RPMI8226 (cell line): Measurements from ENCODE around the gene ZNF579.
A peak's percentile ranks its signal among the peaks of the same experiment; 100 is the strongest.

Experiments
- DNase-seq: peaks from one replicate; pipeline ENCODE4 v3.0.0-alpha.2; 2015

ZNF579 gene

GRCh38 chr19:55611983-55612645 is 31.5 kb upstream of the ZNF579 start:
- DNase-seq: peak; percentile 10

GRCh38 chr19:55611300-55611982 is 30.8 kb upstream of the ZNF579 start:
- DNase-seq: no peak

- no peak for DNase-seq
Observed at GRCh38 chr19:55609326-55609725, 28.7 kb upstream of the ZNF579 start.

- no peak for DNase-seq
Observed at GRCh38 chr19:55606817-55607216, 26.2 kb upstream of the ZNF579 start.

- no peak for DNase-seq
Observed at GRCh38 chr19:55606471-55606787, 25.8 kb upstream of the ZNF579 start.

- DNase-seq: peak; percentile 82
Observed at GRCh38 chr19:55605637-55606470, 25.2 kb upstream of the ZNF579 start, which contains the start of gene ZNF865. Gene ZNF865 (plus strand): TSS chr19:55605647. CDS start chr19:55613619, 7,972 bp downstream.

- peak; percentile 98 for DNase-seq
Observed at GRCh38 chr19:55605207-55605636, 24.6 kb upstream of the ZNF579 start.

GRCh38 chr19:55603581-55604292 is 23.1 kb upstream of the ZNF579 start:
- DNase-seq: no peak

- DNase-seq: no peak
Observed at GRCh38 chr19:55603115-55603514, 22.5 kb upstream of the ZNF579 start.

- no peak for DNase-seq
Observed at GRCh38 chr19:55602104-55603001, 21.7 kb upstream of the ZNF579 start.

- DNase-seq: no peak
Observed at GRCh38 chr19:55601084-55601483, 20.4 kb upstream of the ZNF579 start.

- DNase-seq: no peak
Observed at GRCh38 chr19:55600662-55601028, 20.0 kb upstream of the ZNF579 start.

GRCh38 chr19:55599842-55600661 is 19.4 kb upstream of the ZNF579 start, which contains the start of gene ZNF524:
Gene ZNF524 (plus strand): TSS chr19:55600288. CDS start chr19:55602113, 1,825 bp downstream.
- DNase-seq: peak; percentile 90

GRCh38 chr19:55599468-55599841 is 18.8 kb upstream of the ZNF579 start, which contains the start of gene FIZ1:
Gene FIZ1 (minus strand): TSS chr19:55599517. CDS start chr19:55597865, 1,652 bp downstream.
- DNase-seq: peak; percentile 95

- peak; percentile 91 for DNase-seq
Observed at GRCh38 chr19:55598719-55599467, 18.2 kb upstream of the ZNF579 start.

- no peak for DNase-seq
Observed at GRCh38 chr19:55598034-55598433, 17.4 kb upstream of the ZNF579 start.

GRCh38 chr19:55597501-55597921 is 16.9 kb upstream of the ZNF579 start:
- DNase-seq: no peak

- no peak for DNase-seq
Observed at GRCh38 chr19:55596304-55596703, 15.7 kb upstream of the ZNF579 start.

- no peak for DNase-seq
Observed at GRCh38 chr19:55594996-55595545, 14.4 kb upstream of the ZNF579 start.
